ENCODE results near the gene DPF3. TPM values are rescaled to one million over a fixed set of nuclear protein-coding genes. Genes with fewer than 3 reads are reported as not detected.

The DPF3 gene
- total and polyA plus RNA-seq, 9 of the 15 experiments (the other 6 are each of a cell fraction or from before 2014, with no cell fraction given), result 0.21 to 4.9 (median 1.2) TPM

- ATAC-seq (no peak), FAIRE-seq (no peak), DNase-seq (ENCODE audit: extremely low read depth in 1 of 4, low spot score in 3 of 4) (no peak)
- Histone ChIP-seq H3K9me1 (ENCODE audit: control insufficient read depth, insufficient read depth, low read length) (no peaks in the 10 kb centered on the region), H3K36me3 (ENCODE audit: control insufficient read depth, insufficient read depth, low read length) (no peaks in the 10 kb centered on the region), H3K4me2 (ENCODE audit: insufficient read depth, low read length) (no peak overlapping the region), H3K4me1 (replicated peaks in 1 of 2; ENCODE audit: control insufficient read depth in 2 of 2, insufficient read depth in 2 of 2, low read length in 2 of 2) (peaks cover 6 to 8% of the 10 kb centered on the region in 2 experiments; a peak in 4 of 5 replicates), H2AFZ (ENCODE audit: low read depth, low read length) (no peak overlapping the region), H3K79me2 (ENCODE audit: control insufficient read depth, insufficient read depth, low read length) (no peaks in the 10 kb centered on the region), H3K9me3 (replicated peaks; ENCODE audit: control insufficient read depth, insufficient read depth, low read depth, low read length) (no peaks in the 10 kb centered on the region), H4K20me1 (replicated peaks; ENCODE audit: control insufficient read depth, insufficient read depth, low read length) (no peaks in the 10 kb centered on the region), H3K4me3 (no peak overlapping the region), H3K27me3 (ENCODE audit: control insufficient read depth in 2 of 2, insufficient read depth in 2 of 2, low read length in 2 of 2) (peaks cover 0 to 21% of the 10 kb centered on the region in 2 experiments; a peak in 3 of 5 replicates), H3K27ac (ENCODE audit: extremely low read depth, low read depth, low read length) (no peak overlapping the region), H3K9ac (ENCODE audit: insufficient read depth in 1 of 2, low read depth in 2 of 2, low read length in 2 of 2) (no peak overlapping the region)
- POLR2A ChIA-PET, result no interaction called here
- intact Hi-C loops (cut with micrococcal nuclease) (no loop called here), in situ Hi-C loops (cut with MboI) (no loop called here)
- TF ChIP-seq ZNF780A (CRISPR knock-in tag; IDR thresholded peaks at IDR 0.05) (no peak), ASH1L (IDR thresholded peaks at IDR 0.05; ENCODE audit: borderline replicate concordance, low read depth, partially characterized antibody) (no peak), CBFA2T3 (IDR thresholded peaks at IDR 0.05) (no peak), TAF1 (IDR thresholded peaks at IDR 0.05; ENCODE audit: control insufficient read depth, extremely low read depth, insufficient read depth, low read length, severe bottlenecking) (no peak), TARDBP (IDR thresholded peaks at IDR 0.05) (no peak), KLF16 (IDR thresholded peaks at IDR 0.05) (no peak), TCF3 (CRISPR knock-in tag; IDR thresholded peaks at IDR 0.05) (no peak), CEBPG (CRISPR knock-in tag; IDR thresholded peaks at IDR 0.05) (no peak), CEBPG (tag; conservative IDR thresholded peaks at IDR 0.05 in 1 of 2, IDR thresholded peaks at IDR 0.05 in 1 of 2) (no peak), ZFP91 (CRISPR knock-in tag; IDR thresholded peaks at IDR 0.05) (no peak), PHB2 (IDR thresholded peaks at IDR 0.05; ENCODE audit: low read depth) (no peak), LARP7 (IDR thresholded peaks at IDR 0.05) (no peak), SRSF3 (IDR thresholded peaks at IDR 0.05; ENCODE audit: insufficient read depth, low read length) (no peak)
- no TSS peak for BruUV-seq (replicated peaks)
- 18% methylated on average over 10 of the region's 10 CpGs for WGBS (ENCODE audit: insufficient coverage, low coverage, missing lambda C conversion rate)
- CTCF ChIA-PET (ENCODE audit: low intra/inter-chr PET ratio), result no interaction called here
These were observed 274.0 kb downstream of the DPF3 start for GRCh38 chr14:72619881-72620280.

All from K562 (cell line).